ENCODE results near the gene IGLL5. TPM values are rescaled to one million over a fixed set of nuclear protein-coding genes. Genes with fewer than 3 reads are reported as not detected.
A peak's percentile ranks its signal among the peaks of the same experiment; 100 is the strongest.
"Not testable (repeated sequence)": the region's sequence is repeated elsewhere in the genome, so short reads cannot be mapped to it uniquely, and the experiment has no call there.

Gene IGLL5
- total RNA-seq, 2 donors from 2014 or later: not detected

DNA sequence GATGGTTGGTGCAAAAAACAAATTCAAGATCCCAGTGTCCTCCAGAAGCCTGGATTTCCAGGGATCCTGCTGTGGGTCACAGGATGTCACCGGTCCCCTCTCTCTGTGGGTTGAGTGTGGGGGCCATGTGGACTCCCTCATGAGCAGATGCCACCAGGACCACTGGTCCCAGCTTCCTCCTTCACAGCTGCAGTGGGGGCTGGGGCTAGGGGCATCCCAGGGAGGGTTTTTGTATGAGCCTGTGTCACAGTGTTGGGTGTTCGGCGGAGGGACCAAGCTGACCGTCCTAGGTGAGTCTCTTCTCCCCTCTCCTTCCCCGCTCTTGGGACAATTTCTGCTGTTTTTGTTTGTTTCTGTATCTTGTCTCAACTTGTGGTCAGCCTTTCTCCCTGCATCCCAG lies 17.1 kb downstream of the IGLL5 start:
- H3K36me3 Mint-ChIP-seq; H3K27ac Mint-ChIP-seq; DNase-seq (ENCODE audit: low spot score in 2 of 2); H3K9me3 Mint-ChIP-seq: not testable (repeated sequence)
- ATAC-seq: peak in 1 of 2 donors; percentile 30

DNA sequence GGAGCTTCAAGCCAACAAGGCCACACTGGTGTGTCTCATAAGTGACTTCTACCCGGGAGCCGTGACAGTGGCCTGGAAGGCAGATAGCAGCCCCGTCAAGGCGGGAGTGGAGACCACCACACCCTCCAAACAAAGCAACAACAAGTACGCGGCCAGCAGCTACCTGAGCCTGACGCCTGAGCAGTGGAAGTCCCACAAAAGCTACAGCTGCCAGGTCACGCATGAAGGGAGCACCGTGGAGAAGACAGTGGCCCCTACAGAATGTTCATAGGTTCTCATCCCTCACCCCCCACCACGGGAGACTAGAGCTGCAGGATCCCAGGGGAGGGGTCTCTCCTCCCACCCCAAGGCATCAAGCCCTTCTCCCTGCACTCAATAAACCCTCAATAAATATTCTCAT lies 18.8 kb downstream of the IGLL5 start:
- not testable (repeated sequence) for DNase-seq (ENCODE audit: low spot score in 2 of 2); H3K27ac Mint-ChIP-seq; ATAC-seq; H3K36me3 Mint-ChIP-seq; H3K9me3 Mint-ChIP-seq

DNA sequence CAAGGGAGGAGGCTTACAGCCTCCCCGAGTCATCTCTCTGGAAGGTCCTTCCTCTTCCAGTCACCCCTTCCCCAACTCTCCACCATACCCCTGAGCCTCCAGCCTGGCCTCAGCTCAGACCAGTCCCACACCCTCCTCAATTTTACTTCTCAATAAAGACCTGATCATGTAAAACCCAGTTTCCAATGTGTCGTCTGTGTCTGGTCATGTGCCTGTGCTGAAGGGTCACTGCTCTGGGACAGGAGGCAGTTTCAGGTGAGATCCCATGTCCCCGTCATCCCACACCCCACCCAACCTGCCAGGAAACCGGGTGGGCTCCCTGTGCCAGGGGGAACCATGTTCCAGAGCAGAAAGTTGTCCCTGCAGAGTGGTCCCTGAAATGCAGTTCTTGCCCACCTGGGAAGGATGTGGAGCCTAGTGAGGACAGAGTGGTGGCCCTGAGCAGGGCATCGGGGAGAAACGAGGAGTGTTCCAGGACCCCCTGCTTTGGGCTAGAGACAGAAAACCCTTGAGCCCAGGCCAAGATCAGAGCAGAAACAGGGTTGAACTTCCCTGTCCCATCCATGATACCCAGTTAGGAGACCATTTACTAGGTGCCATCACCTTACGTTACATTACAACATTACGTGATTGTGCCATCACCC lies 19.4 kb downstream of the IGLL5 start:
- H3K36me3 Mint-ChIP-seq: no peaks in the 10 kb centered on the region
- no peak overlapping the region for H3K27ac Mint-ChIP-seq
- no peak for DNase-seq (ENCODE audit: low spot score in 2 of 2)
- ATAC-seq: no peak
- H3K9me3 Mint-ChIP-seq: no peaks in the 10 kb centered on the region

DNA sequence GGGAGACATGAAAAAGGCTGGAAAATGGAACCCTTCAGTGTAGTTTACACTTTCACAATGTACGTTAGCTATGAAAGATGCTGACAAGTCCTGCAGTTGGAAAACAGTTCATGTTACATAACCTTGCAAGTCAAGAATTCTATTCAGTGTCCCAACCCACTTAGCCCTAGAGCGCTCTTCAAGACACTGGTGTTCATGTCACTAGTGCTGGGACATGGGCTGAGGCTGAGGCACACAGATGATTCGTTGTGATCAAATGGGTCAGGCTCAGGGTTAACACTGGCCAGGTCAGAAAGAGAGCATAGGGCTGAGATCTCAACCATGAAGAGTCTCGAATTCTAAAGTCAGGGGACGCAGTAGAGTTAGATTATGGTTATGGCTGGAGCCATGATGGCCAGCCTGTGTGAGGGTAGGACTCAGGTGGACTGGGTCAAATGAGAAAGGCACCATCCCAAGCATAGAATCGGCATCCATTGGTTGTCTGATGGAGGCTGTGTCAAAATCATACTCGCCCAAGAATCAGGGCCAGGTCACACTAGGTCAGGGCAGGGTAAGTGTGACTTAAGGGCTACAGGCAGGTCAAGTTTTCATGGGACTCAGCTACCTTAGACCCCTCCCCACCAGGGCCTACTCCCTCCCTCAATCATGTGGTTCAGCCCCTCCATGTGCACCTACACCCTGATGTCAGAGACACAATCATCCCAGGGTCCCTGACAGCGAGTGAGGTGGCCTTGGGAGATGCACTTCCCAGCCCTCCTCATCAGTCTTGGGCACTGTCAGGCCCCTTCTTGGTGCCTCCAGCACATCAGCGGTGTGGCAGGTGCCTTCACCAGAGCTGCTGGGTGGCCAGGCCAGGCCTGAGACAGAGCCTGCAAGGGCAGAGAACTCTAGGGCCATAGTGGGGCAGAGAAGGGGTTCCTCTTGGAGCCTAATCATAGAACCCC lies 20.2 kb downstream of the IGLL5 start:
- Mint-ChIP-seq H3K36me3 (no peaks in the 10 kb centered on the region), H3K27ac (no peak overlapping the region), H3K9me3 (no peaks in the 10 kb centered on the region)
- DNase-seq (ENCODE audit: low spot score in 2 of 2) (no peak), ATAC-seq (no peak)

DNA sequence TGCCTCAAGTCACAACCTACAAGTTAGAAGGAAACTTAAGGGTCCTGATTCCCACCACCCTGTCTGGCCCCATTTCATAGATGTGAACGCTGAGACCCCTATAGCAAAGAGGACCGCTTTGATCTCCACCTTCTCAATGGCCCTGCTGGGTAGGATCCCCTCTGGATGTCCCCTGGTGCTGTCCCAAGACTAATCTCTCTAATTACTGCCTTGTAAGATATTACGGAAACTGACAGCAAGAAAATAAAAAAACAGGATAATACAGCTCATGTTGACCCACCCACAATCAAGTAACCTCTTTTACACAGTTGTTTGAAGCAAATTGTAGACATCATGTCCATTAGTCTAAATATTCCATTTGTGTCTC lies 20.9 kb downstream of the IGLL5 start:
- no peaks in the 10 kb centered on the region for H3K9me3 Mint-ChIP-seq
- no peak overlapping the region for H3K27ac Mint-ChIP-seq
- no peaks in the 10 kb centered on the region for H3K36me3 Mint-ChIP-seq
- DNase-seq (ENCODE audit: low spot score in 2 of 2) (no peak), ATAC-seq (no peak)

DNA sequence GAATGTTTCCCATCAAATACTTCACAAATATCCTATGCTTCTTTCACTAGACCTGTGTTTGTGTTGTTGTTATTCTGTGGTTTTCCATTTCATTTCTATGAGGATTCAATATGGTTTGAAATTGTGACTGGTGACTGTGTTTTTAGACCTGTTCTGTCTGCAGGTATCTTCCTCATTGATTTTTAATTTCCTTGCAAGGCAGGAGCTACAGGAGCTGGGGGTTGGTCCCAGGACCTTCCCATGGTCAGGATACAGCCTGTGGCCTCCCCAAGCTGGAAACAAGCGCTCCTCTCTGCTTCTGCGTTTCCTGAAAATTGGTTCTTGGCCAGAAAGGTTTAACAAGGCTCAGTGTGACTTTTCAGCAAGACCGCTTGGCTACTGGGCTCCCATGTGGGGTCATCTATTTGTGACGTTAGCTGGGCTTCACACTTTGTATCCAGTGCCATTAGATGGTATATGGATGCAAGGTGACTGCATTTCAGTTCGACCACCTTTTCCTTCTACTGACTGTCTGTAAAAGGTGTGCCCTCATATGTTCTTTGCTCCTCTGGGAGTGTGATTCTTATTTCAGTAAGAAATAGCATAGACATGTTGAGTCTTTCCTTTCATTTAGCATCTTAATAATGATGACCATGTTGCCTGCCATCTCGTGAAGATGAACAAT lies 21.5 kb downstream of the IGLL5 start:
- DNase-seq (ENCODE audit: low spot score in 2 of 2) (no peak), ATAC-seq (no peak)
- no peaks in the 10 kb centered on the region for H3K9me3 Mint-ChIP-seq
- H3K36me3 Mint-ChIP-seq: no peaks in the 10 kb centered on the region
- no peak overlapping the region for H3K27ac Mint-ChIP-seq

DNA sequence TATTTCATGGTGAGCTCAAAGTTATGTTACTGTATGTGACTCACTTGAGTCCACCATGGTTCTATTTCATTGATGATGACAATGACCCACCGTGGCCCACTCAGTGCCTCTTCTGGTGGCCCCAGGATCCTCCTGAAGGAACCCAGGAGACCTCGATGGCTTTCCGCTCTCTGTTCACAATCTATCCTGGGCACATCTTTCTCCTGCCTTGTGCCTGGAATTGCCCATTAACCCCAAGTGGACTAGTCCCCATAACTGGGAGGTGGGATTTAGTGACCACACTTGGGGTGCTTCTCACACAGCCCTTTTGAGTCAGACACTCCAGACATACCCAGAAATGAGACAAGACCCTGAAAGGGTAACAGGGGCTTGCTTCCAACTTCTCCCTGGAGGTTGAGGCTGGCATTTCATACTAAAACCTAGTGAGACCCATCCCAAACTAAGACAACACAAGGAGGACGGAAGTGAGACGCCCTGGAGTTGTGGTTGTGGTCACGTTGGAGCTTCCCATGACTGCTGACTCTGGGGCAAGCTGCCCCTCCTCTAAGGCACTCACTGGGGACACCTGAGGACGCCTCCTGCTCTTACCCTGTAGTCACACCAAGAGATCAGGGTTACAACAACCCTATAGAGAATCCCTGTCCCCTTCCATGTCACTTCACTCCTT lies 22.1 kb downstream of the IGLL5 start:
- no peaks in the 10 kb centered on the region for H3K9me3 Mint-ChIP-seq
- no peak for ATAC-seq
- H3K27ac Mint-ChIP-seq: no peak overlapping the region
- no peak for DNase-seq (ENCODE audit: low spot score in 2 of 2)
- H3K36me3 Mint-ChIP-seq: no peaks in the 10 kb centered on the region

DNA sequence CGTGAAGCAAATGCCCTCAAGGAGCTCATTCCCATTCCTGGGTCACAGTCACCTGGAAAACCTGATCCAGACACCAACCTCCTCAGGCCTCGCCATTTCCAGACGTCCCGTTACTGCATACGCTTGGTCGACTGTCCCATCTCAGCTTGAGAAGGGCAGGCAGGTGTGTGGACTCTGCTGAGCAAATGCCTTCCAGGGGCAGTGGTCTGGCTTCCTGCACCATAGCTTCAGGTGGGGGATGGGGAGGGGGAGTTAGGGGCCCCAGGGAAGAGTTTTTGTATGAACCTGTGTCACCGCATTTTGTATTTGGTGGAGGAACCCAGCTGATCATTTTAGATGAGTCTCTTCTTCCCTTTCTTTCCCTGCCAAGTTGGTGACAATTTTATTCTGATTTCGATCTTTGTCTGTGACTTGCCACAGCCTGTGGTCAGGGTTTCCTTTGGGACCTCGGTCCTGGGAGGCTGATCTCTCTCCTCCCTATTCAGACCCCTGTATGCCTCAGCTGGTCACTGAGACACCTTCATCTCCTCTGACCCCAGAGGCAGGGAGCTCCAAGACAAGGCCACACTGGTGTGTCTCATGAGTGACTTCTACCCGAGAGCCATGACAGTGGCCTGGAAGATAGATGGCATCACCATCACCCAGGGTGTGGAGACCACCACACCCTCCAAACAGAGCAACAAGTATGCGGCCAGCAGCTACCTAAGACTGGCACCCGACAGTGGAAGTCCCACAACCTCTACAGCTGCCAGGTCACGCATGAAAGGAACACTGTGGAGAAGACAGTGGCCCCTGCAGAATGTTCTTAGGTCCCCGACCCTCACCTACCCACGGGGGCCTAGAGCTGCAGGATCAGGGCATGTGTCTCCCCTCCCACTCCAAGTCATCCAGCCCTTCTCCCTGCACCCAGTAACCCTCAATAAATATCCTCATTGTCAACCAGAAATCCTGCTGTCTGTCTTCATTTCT lies 22.9 kb downstream of the IGLL5 start:
- no peak for DNase-seq (ENCODE audit: low spot score in 2 of 2)

DNA sequence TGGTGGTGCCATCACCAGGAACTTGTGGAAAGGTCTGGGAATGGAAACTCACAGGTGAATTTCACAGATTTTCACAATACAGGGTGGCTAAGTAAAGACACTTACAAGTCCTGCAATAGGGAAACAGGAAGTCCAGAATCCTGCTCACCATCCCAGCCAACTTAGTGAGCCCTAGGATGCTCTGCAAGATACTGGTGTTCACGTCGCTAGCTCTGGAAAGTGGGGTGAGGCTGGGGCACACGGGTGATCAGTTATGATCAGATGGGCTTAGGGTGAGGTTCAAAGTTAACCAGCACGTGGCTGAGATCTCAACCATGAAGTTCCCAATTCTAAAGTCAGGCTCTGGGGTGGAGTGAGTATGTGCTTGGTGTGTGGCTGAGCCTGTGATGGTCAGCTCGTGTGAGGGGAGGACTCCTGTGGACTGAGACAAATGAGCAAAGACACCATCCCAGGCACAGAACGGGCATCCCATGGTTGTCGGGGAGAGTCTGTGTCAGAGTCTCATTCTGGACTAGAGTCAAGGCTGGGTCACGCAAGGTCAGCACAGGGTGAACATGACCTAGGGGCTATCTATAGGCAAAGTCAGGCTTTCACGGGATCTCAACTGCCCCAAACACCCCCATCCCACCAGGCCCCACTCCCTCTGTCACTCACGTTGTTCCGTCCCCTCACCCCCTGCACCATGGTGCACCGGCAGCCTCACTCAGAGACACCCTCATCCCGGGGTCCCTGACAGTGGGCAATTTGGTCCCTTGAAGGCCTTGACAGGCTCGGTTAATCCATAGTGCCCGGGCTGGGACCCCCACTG lies 23.9 kb downstream of the IGLL5 start:
- no peak for ATAC-seq
- H3K9me3 Mint-ChIP-seq: no peaks in the 10 kb centered on the region
- H3K27ac Mint-ChIP-seq: no peak overlapping the region
- DNase-seq (ENCODE audit: low spot score in 2 of 2): no peak
- no peaks in the 10 kb centered on the region for H3K36me3 Mint-ChIP-seq

More for the DNA sequence above, 22.9 kb downstream of the IGLL5 start:
- no peak for ATAC-seq
- Mint-ChIP-seq H3K36me3 (no peaks in the 10 kb centered on the region), H3K27ac (no peak overlapping the region), H3K9me3 (no peaks in the 10 kb centered on the region)

DNA sequence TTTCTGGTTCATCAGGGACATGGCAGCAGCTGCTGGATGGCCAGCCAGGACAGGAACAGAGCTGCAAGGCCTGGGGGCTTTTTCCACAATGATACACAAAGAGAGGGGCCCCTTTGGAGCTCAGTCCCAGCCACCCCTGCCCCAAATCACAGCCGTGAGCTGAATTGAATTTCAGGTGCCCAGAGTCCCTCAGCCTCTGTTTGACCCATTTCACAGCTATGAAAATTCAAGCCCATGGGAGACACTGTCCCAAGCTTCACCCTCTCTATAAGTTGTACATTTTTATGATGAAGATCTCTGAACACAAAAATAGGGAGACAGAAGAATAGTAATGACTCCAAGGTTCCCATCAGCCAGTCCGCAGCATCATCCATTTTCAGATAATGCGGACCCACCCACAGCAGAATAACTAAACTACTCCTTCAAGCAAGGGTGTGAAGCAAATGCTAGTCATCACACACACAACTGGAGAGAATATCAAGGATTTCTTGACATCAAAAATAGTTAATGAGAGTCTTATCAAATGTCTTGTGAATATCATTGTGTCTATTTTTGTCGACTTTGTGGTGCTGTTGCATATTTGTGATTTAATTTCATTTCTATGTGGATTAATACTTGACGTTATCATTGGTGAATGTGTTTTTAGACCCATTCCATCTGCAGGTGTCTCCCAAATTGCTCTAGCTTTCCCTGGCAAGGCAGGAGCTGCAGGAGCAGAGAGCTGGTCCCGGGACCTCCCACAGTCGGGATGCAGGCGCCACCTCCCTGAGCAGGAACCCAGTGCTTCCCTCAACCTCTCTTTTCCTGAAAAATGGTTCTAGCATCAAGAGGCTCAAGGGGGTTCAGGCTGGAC lies 24.7 kb downstream of the IGLL5 start:
- ATAC-seq (no peak), DNase-seq (ENCODE audit: low spot score in 2 of 2) (no peak)
- H3K36me3 Mint-ChIP-seq: no peaks in the 10 kb centered on the region
- no peaks in the 10 kb centered on the region for H3K9me3 Mint-ChIP-seq
- H3K27ac Mint-ChIP-seq: no peak overlapping the region

DNA sequence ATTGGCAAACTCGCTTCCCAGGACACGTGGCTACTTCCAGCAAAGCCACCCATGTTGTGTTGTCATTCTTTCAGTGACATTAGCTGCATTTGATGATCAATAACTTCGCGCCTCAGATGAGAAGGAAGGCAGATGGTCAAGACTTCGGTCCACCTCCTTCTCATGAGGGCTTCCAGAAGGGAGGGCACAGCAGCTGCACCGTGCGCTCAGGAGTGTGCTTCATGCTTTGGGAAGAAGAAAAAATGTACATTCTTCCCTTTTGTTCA lies 25.3 kb downstream of the IGLL5 start:
- no peak for ATAC-seq
- Mint-ChIP-seq H3K36me3 (no peaks in the 10 kb centered on the region), H3K27ac (no peak overlapping the region), H3K9me3 (no peaks in the 10 kb centered on the region)
- no peak for DNase-seq (ENCODE audit: low spot score in 2 of 2)

DNA sequence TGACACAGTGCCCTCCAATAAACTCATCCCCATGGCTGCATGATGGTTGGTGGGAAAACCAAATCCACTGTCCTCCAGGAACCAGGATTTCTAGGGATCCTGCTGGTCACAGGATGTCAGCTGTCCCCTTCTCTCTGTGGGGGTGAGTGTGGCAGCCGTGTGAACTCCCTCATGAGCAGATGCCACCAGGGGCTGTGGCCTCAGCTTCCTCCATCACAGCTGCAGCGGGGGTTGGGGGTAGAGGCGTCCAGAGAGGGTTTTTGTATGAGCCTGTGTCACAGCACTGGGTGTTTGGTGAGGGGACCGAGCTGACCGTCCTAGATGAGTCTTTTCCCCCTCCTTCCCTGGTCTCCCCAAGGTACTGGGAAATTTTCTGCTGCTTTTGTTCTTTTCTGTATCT lies 26.4 kb downstream of the IGLL5 start:
- H3K9me3 Mint-ChIP-seq: no peaks in the 10 kb centered on the region

DNA sequence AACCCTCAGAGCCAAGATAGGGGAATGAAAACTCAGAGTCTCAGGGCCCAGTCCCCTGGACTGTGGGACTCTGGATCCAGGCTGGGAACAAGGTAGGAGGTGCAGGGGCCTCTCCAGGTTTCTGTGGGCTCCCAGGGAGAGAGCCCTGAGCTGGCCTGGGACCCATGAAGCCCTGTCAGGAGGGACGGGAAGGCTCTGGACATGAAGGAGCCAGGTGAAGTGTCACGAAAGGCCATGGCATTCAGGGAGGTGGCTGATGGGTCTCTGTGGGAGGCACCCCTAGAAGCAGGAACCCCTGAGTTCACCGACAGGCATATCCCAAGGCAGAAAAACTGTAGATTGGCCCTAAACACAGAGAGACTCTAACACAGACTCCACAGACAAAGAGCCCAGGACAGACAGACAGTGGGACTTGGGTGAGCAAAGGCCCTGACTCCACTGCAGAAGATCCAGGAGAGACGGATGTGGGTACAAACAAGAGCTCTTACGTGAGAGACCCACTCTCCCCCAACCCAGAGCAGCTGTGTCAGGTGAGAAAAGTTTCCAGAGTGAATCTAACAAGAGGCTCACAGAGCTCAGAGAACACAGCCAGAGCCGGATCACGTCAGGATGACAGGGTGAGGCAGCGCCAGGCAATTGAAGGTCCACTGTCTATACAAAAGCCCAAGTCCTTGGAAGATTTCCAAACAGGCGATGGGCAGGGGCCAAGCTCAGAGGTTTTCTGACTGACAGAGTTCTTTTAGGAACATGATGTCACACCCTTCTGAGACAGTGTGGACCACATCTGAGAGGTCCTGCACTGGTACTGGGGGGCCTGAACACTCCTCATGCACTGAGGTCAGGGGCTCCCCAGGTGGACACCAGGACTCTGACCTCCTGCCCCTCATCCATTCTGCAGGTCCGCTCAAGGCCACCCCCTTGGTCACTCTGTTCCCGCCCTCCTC lies 27.4 kb downstream of the IGLL5 start:
- no peak overlapping the region for H3K27ac Mint-ChIP-seq
- no peaks in the 10 kb centered on the region for H3K36me3 Mint-ChIP-seq
- no peaks in the 10 kb centered on the region for H3K9me3 Mint-ChIP-seq

More for the DNA sequence above, 26.4 kb downstream of the IGLL5 start:
- Mint-ChIP-seq H3K27ac (no peak overlapping the region), H3K36me3 (no peaks in the 10 kb centered on the region)
- DNase-seq (ENCODE audit: low spot score in 2 of 2) (no peak), ATAC-seq (no peak)

DNA sequence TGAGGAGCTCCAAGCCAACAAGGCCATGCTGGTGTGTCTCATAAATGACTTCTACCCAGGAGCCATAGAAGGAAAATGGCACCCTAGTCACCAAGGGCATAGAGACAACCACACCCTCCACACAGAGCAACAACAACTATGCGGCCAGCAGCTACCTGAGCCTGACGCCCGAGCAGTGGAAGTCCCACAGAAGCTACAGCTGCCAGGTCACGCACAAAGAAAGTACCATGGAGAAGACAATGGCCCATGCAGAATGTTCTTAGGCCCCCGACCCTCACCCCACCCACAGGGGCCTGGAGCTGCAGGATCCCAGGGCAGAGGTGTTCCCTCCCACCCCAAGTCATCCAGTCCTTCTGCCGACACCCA lies 28.0 kb downstream of the IGLL5 start:
- no peak overlapping the region for H3K27ac Mint-ChIP-seq
- H3K36me3 Mint-ChIP-seq: no peaks in the 10 kb centered on the region
- DNase-seq (ENCODE audit: low spot score in 2 of 2): no peak
- no peaks in the 10 kb centered on the region for H3K9me3 Mint-ChIP-seq
- ATAC-seq: no peak

More for the DNA sequence above, 27.4 kb downstream of the IGLL5 start:
- ATAC-seq: no peak
- DNase-seq (ENCODE audit: low spot score in 2 of 2): no peak
